GM19240 (cell line): Measurements from ENCODE around the gene TMEFF1.

ENCODE experiments used
- DNase-seq: peaks from one replicate; pipeline ENCODE4 v3.0.0; 2011; ENCODE audit warnings: low spot score; ENCODE audit not compliant: insufficient read length

Gene TMEFF1

DNA sequence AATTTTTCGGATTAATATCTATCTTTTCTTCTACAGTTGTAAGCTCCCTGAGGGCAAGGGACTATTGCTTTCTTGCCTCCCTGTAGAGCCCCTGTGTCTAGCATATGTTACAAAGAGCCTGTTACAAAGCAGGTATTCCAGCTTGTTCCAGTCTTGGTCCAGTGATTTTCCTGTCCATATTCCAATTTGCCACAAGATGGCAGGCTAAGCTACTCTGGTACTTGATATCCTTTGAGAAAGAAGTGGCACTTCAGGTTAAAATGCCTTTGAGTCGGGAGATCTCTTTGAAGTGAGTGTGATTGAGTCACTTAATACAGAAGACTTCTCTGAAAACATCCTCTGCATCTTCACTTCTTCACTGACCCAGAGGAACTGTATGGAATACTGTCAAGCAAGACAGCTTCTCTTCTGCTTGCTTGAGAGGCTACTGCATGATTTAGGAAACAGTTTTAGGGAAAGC, 129.4 kb downstream of the TMEFF1 start:
- no peak for DNase-seq

DNA sequence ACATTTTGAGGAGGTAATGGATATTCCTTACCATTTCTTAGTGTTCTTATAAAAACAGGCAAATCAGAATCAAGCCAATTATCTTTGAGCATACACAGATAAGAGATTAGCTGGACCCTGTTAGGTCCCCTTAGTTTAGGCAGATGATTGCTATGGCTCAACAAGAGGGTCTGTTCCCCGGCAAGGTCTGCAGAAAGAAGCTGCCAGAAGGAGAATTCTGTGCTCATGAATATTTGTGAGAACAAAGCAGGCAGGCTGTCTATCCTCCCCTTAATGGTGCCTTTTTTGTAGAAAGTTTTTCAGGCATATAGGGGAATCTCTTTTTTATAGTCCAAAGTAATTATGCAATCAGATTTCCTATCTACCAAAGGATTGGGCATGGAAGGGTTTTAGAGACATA, 132.5 kb downstream of the TMEFF1 start:
- DNase-seq, result no peak

DNA sequence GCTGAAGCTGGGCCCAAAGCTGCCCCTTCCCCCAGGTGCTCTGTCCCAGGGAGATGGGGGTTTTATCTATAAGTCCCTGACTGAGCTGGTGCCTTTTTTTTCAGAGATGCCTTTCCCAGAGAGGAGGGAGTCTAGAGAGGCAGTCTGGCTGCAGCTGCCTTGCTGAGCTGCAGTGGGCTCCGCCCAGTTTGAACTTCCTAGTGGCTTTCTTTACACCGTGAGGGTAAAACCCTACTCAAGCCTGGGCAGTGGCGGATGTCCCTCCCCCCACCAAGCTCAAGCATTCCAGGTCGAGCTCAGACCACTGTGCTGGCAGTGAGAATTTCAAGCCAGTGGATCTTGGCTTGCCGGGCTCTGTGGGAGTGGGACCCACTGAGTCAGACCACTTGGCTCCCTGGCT, 146.2 kb downstream of the TMEFF1 start:
- no peak for DNase-seq

DNA sequence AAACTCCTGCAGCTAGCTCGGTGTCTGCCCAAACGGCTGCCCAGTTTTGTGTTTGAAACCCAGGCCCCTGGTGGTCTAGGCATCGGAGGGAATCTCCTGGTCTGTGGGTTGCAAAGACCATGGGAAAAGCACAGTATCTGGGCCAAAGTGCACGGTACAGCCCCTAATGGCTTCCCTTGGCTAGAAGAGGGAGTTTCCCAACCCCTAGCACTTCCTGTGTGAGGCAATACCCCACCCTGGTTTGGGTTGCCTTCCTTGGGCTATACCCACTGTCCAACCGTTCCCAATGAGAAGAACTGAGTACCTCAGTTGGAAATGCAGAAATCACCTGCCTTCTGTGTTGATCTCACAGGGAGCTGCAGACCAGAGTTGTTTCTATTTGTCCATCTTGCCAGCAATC, 146.7 kb downstream of the TMEFF1 start:
- DNase-seq, result no peak

DNA sequence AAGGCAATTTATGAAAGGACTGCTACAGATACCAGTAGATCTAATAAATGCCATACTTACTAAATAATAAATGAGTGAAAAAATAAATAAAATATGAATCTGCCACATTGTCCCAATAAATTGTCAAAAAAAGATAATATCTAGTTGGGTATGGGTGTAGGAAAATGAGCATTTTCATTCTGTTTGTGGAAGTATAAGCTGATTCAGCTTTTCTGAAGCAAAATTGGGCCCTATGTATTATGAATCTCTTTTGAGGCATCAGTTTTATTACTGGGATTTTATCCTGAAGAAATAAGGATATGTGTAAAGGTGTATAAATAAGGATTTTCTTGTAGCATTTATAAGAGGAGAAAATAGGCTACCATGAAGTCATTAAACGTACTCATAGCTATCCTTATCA, 151.0 kb downstream of the TMEFF1 start:
- no peak for DNase-seq

DNA sequence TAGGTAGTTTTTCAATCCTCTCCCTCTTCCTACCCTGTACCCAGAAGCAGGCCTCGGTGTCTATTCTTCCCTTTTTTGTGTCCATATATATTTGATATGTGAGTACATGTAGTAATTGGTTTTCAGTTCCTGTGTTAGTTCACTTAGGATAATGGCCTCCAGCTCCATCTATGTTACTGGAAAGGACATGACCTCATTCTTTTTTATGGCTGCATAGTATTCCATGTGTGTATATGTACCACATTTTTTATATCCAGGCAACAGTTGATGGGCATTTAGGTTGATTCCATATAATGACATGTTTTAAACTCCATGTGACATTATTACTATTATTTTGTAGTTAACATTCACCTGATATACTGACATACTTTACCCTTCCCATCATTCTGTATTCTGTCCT, 154.0 kb downstream of the TMEFF1 start:
- DNase-seq, result no peak
